ENCODE results near the gene GPN2.

GPN2 gene

DNA sequence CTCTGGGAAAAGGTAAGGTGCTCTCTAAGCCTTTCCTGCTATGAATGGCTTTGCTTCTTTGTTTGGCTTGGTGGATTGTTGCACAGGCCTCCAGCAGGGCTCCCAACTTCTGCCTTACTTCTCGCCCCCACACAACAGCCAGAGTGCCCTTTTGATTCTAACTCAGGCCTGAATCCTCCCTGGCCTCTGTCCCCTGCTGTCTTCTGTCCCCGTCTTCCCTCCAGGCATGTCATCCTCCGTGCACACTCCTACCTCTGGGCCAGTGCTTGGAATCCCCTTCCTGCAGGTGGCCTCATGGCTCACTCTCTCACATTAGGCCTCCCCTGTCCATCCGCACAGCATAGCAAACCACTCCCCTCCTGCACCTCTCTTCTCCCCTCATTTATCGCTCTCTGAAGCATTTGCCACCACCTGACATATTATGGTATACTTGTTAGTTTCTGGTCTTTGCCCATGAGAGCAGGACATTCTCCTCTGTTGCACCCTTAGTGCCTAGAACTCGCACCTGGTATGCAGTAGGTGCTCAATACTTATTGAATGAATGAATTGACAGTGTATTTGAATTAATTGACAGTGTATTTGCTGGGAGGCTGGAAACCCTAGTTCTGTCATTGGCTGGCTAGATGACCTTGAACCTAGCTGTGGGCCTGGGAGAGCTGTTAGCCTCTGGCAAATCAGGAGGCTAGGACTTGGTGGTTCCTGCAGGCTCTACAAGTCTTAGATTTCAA is 60.7 kb downstream of the GPN2 start:
- no peak for DNase-seq

DNA sequence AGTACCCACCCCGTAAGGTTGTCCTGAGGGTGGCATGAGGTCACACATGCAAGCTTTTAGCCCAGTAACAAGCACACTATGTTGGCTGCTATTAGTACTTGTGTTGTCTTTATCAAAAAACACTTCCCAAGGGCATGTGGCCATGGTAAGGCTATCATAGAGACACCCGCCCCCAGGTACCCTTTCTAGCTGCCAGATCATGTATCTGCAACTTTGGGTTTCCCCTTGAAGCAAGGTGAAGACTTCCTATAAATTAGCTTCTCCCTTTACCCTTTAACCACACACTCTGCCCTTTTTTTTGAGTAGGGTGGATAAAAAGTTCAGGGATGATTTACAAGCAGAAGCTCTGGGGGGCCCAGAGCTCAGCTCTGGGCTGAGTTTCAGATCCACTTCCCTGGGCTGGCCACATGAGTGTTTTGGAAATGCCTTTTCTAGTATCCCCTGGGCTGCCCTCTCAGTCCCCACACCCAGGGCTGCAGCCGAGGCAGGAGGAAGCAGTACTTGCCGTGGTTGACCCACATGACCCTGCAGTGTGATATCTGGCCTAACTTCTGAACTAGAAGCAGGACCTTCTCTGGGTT is 61.6 kb downstream of the GPN2 start:
- no peak for DNase-seq

DNA sequence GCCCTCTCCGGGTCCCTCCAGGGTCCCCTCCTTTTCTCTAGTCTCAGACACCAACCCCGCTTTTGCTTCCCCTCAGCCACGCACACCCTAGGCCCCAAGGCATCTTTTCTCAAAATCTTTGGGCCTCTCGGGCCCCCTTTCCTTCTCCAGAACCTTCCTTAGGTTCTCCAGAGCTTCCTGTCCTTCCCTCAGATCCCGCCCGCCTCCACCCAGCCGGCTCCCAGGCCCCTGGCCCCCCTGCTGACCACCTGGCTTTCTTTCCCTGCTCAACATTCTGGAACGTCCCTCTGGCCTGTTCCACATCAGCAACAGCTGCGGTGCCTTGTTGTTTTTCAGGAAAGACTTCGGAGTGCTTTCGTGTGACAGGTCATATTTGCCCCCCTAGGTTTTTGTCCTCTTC is 62.4 kb downstream of the GPN2 start:
- no peak for DNase-seq

DNA sequence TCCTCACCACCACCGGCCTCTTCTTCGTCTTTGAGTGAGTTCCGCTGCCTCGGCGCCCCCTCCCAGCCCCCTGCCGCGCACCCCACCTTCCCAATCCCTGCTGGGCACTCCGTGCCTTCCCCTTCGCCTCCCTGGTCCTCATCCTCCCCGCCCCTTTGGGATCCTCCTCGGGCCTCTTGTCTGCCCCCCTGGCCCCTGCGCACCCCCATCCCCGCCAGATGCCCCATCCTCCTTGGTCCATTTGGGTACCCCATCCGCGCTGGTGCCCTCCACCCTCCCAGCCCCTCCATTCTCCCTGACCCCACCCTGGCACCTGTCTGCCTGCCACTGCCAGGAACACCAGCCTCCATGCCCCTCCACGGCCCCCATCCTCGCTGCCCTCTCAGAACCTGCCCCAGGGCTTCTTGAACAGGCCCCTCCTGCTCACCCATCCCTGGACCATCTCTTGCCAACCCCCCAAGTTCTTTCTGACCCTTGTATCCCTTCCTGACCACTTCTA is 62.9 kb downstream of the GPN2 start:
- no peak for DNase-seq

DNA sequence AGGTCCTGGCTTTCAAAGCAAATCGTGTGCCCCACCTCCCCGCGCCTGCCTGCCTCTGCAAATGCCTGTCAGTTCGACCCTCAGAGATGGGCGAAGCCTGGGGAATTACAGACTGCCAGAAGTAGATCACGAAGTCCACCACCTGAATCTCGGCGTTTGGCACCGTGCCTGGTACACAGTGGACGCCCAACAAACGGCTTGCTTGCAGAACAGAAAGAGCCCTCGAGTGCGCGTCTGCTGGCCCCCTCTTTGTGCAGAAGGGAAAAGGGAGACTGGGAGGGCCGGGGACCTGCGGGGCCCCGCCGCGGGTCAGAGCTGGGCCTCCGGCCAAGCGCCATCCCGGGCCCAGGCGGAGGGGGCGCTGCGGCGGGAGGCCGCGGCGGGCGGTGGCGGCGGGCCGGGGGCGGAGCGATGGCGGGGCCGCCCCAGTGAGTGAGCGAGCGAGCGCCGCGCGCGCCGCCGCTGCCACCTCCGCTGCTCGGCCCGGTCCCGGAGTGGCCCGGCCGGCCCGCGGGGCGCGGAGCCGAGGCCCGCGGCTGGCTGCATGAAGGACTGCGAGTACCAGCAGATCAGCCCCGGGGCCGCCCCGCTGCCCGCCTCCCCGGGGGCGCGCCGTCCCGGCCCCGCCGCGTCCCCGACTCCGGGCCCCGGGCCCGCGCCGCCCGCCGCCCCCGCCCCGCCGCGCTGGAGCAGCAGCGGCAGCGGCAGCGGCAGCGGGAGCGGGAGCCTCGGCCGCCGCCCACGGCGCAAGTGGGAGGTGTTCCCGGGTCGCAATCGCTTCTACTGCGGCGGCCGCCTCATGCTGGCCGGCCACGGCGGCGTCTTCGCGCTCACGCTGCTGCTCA is 63.6 kb downstream of the GPN2 start, which contains the start of gene ZDHHC18:
ZDHHC18 (plus strand) TSS at position 428 of the 845 bp plus-strand sequence; CDS start at position 545, 117 bp downstream.
- peak; percentile 69 for DNase-seq

Data from NCI-H345 (cell line).